Kidney (tissue), 14 donors: ENCODE measurements around the gene YIPF7. TPM values are rescaled to one million over a fixed set of nuclear protein-coding genes. Genes with fewer than 3 reads are reported as not detected.
A peak's percentile ranks its signal among the peaks of the same experiment; 100 is the strongest.

Source experiments
- DNase-seq, 5 donors: peaks; one replicate each; pipeline ENCODE4 v3.0.0-alpha.2; 2013 to 2020
- FAIRE-seq: peaks from 2 replicates; lab custom pipeline; 2012; peaks lifted over from hg19 to GRCh38; lab: Jason Lieb, UNC
- H3K27ac ChIP-seq, 2 donors: one replicate each; pipeline ENCODE4 v1.7.0; 2013; ENCODE audit warnings: low read depth in 2 of 2, low read length in 2 of 2, inconsistent platforms in 1 of 2
- H3K27me3 ChIP-seq: one replicate; pipeline ENCODE4 v1.7.1; 2013; ENCODE audit warnings: low read length, inconsistent platforms; ENCODE audit not compliant: control insufficient read depth, insufficient read depth
- H3K36me3 ChIP-seq, 3 donors: one replicate each; pipeline versions ENCODE4 v1.7.0 to v1.7.1; 2013; ENCODE audit warnings: low read length in 3 of 3, control low read depth in 1 of 3, inconsistent platforms in 1 of 3; ENCODE audit not compliant: insufficient read depth in 3 of 3, control insufficient read depth in 2 of 3
- H3K4me1 ChIP-seq, 3 donors: one replicate each; pipeline versions ENCODE4 v1.7.0 to v1.7.1; 2013; ENCODE audit warnings: low read length in 3 of 3, inconsistent platforms in 1 of 3, low read depth in 1 of 3; ENCODE audit not compliant: control insufficient read depth in 2 of 3, insufficient read depth in 2 of 3
- H3K4me3 ChIP-seq, 3 donors: one replicate each; pipeline versions ENCODE4 v1.7.0 to v1.8.1; 2013; ENCODE audit warnings: low read length in 3 of 3, control low read depth in 1 of 3, inconsistent platforms in 1 of 3
- H3K9ac ChIP-seq, 3 donors: one replicate each; pipeline versions ENCODE4 v1.7.0 to v1.7.1; 2013; ENCODE audit warnings: low read length in 3 of 3, control low read depth in 1 of 3, inconsistent platforms in 1 of 3
- H3K9me3 ChIP-seq, 3 donors: one replicate each; pipeline versions ENCODE4 v1.7.0 to v1.7.1; 2013; ENCODE audit warnings: low read length in 3 of 3, control low read depth in 1 of 3, inconsistent platforms in 1 of 3; ENCODE audit not compliant: control insufficient read depth in 2 of 3, insufficient read depth in 1 of 3
- CTCF ChIP-seq: IDR thresholded peaks from 3 replicates; pipeline ENCODE4 v1.5.1; 2012; ENCODE audit warnings: mild to moderate bottlenecking, moderate library complexity, borderline replicate concordance; ENCODE audit not compliant: insufficient read depth; ENCODE audit errors: extremely low read depth
- intact Hi-C: fragments of 100-400 bp; cut with DNase I; formaldehyde crosslinking; loops from one replicate; pipeline ENCODE4 v1.11.1; 2022
- polyA plus RNA-seq: library from polyadenylated mRNA; stranded (reverse); fragments of 350-450 nt; fragmentation: Illumina TruSeq; extraction: RNeasy Lipid Tissue Mini Kit (QIAGEN cat#74804); gene quantifications from one replicate; pipeline ENCODE4 v1.2.3, GENCODE V29; 2014; ENCODE audit warnings: low read depth, low replicate concordance; ENCODE audit not compliant: insufficient read depth
- total RNA-seq: library from RNA; stranded (reverse); fragmentation: NEBNext Ultra II Directional; extraction: Animal tissue kit (Norgen Biotek cat#: 25700); gene quantifications from one replicate; pipeline ENCODE4 v1.2.1, GENCODE V29; 2021
- donor health status: control.
- donor health status: control.
- donor health status: control.
- donor health status: control.
- donor health status: control.
- donor health status: DM: yes; HTN: yes; CAD: no.
- donor health status: Normal renal cell carcinoma (clear cell type).

Gene YIPF7
- total and polyA plus RNA-seq, 2 donors from 2014 or later, result not detected

DNA sequence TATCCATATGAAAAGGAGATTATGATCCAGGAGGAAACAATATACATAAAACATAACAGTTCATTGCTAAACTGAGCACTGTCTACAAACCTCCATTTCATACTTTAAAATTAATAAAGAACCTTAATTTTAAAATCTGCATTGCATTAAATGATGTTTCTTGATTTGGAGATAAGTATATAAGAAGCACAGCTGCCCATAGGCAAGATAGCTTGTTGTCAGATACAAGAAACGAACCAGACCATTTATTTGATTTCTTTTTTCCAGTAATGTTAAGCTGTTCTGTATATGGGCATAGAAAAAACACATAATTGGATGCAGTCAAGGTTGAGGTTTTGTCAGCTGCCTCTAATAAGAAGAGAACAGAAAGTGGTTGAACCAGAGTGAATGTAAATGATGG is 33.2 kb upstream of the YIPF7 start:
- Histone ChIP-seq H3K9me3 (no peaks in the 10 kb centered on the region), H3K9ac (no peak overlapping the region), H3K36me3 (peaks cover 6 to 20% (median 17%) of the 10 kb centered on the region in 3 donors), H3K27ac (no peak overlapping the region), H3K4me1 (peaks cover 0 to 2% (median 0%) of the 10 kb centered on the region in 3 donors), H3K27me3 (no peaks in the 10 kb centered on the region), H3K4me3 (no peak overlapping the region)
- TF ChIP-seq CTCF, result no peak
- no peak for DNase-seq
- no peak for FAIRE-seq
- intact Hi-C loops, result no loop called here

DNA sequence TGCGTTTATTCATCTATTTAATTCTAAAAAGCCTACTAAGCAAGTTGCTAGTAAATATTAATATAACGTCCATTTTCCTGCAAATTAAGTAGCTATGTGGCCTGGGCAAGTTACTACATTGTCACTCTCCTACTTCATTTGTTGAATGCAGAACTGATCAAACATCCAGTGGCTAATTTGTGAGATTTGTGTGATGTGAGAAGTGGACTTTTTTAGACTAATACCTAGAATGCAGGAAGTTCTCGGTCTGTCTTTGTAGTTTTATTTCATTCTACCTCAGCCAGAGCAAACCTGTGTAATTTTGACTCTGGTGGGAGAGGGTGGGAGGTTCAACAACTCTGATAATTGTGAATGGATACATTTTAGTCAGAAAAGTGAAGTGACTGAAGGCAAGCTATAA is 27.6 kb upstream of the YIPF7 start:
- DNase-seq (no peak), FAIRE-seq (no peak)
- no peaks in the 10 kb centered on the region for H3K27me3 ChIP-seq
- H3K4me3 ChIP-seq, result peak overlapping the region; percentile 82 to 99 (median 97)
- H3K9me3 ChIP-seq, result no peaks in the 10 kb centered on the region
- peak overlapping the region; percentile 84 to 98 (median 97) for H3K9ac ChIP-seq
- peaks cover 0 to 4% (median 4%) of the 10 kb centered on the region in 3 donors for H3K4me1 ChIP-seq
- H3K27ac ChIP-seq, result peak overlapping the region in 1 of 2 donors; percentile 92
- no peak for TF ChIP-seq CTCF
- peaks cover 0 to 8% (median 1%) of the 10 kb centered on the region in 3 donors for H3K36me3 ChIP-seq
- intact Hi-C loops, result no loop called here

DNA sequence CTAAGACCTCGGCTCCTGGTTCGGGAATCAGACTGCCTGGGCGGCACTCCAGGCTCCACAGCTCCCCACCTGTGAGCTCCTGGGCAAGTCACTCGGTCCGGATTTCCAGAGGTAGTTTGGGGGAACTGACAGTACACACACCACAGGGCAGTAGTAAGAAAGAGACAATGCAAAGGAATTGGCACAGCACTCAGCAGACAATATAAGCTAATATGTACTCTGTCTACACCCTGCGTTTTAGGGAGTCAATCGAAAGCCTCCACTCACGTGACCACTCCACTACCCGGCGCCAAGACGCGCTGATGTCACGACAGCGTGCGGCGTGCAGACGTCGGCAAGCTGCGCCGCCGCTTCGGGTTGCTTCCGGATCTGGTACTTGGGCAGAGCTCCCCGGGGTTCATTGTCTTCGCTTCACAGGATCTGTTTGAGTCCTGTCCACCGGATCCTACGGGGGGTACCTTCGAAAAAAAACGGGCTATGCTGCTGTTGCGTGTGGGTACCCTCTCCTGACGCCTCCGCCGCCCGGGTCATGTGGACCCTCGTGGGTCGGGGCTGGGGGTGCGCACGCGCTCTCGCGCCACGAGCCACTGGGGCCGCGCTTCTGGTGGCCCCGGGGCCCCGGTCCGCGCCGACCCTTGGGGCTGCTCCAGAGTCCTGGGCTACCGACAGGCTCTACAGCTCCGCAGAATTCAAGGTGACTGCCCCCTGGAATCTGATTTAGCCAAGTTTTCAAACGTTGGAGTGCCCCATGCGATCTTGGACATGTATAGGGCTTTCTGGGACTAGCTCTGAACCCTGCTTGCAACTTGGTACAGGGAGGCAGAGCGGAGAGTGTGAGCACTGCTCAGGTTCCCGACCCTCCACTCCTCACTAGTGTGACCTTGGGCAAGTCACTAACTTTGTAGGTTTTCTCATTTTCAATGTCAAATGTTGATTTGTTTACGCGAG is 26.9 kb upstream of the YIPF7 start, which contains the start of gene GUF1:
GUF1 (plus strand) TSS at position 327 of the 948 bp plus-strand sequence; CDS start at position 530, 203 bp downstream.
- Histone ChIP-seq H3K36me3 (peaks cover 0 to 6% (median 0%) of the 10 kb centered on the region in 3 donors), H3K9me3 (no peaks in the 10 kb centered on the region), H3K9ac (peak within 1 kb of the TSS; percentile 84 to 98 (median 97)), H3K27me3 (no peaks in the 10 kb centered on the region), H3K27ac (peak within 1 kb of the TSS; percentile 75 to 92), H3K4me3 (peak within 1 kb of the TSS; percentile 82 to 99 (median 97)), H3K4me1 (peaks cover 0 to 4% (median 4%) of the 10 kb centered on the region in 3 donors)
- FAIRE-seq (no peak), DNase-seq (peak; percentile 91 to 97 (median 96))
- no peak for TF ChIP-seq CTCF
- intact Hi-C loops, result no loop called here
